ENCODE results near the gene TXNRD3. TPM values are rescaled to one million over a fixed set of nuclear protein-coding genes. Genes with fewer than 3 reads are reported as not detected.

TXNRD3 gene
- total RNA-seq, 2 donors from 2014 or later: 10.6 to 13.5 TPM

DNA sequence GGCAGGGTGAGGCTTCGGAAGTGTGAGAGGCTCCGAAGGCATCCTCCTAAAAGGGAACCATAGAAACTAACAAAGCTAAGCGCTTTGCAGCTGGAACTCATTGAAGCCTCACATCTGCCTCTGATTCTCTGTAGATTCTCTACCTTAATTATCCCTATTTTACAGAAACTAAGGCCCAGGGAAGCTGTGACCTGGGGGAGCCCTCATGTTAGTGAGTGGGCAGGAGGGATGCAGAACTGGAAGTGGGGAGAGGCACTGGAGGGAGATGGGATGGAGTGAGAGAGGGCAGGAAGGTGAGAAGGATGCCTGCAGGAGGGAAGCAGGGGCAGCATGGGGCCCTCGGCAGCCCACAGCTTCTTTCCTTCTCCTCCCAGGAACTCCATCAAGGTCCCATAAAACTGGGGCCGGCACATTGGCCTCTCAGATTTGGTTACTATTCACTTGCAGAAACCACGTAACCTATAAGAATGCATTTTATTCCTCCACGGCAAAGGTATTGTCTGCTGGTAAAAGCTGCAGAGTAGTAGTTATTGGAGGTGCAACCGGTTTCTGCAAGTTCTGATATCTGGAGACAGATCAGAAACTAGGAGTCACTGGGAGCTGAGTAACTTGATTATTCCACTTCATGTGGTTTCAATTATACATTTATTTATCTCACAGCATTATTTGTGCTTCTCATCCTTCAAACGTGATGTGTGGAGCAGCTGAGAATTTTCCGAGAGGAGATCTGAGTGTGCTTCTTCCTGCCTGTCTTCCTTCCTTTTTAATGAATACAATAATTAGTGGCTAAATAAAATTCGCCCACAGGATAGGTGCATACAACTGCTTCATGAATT lies 25.1 kb upstream of the TXNRD3 start:
- Histone ChIP-seq H3K27me3 (no peaks in the 10 kb centered on the region), H3K27ac (no peak overlapping the region), H3K36me3 (replicated peaks in 1 of 2; ENCODE audit: insufficient read depth in 1 of 2, low read depth in 2 of 2) (no peaks in the 10 kb centered on the region), H3K4me1 (no peaks in the 10 kb centered on the region), H3K9me3 (no peaks in the 10 kb centered on the region), H3K4me3 (no peak overlapping the region)
- no peak for DNase-seq
- ATAC-seq: no peak
- TF ChIP-seq, protein P1, sequence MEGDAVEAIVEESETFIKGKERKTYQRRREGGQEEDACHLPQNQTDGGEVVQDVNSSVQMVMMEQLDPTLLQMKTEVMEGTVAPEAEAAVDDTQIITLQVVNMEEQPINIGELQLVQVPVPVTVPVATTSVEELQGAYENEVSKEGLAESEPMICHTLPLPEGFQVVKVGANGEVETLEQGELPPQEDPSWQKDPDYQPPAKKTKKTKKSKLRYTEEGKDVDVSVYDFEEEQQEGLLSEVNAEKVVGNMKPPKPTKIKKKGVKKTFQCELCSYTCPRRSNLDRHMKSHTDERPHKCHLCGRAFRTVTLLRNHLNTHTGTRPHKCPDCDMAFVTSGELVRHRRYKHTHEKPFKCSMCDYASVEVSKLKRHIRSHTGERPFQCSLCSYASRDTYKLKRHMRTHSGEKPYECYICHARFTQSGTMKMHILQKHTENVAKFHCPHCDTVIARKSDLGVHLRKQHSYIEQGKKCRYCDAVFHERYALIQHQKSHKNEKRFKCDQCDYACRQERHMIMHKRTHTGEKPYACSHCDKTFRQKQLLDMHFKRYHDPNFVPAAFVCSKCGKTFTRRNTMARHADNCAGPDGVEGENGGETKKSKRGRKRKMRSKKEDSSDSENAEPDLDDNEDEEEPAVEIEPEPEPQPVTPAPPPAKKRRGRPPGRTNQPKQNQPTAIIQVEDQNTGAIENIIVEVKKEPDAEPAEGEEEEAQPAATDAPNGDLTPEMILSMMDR (IDR thresholded peaks at IDR 0.05): no peak
- TF ChIP-seq POLR2A (IDR thresholded peaks at IDR 0.05): no peak
- 73 to 75% methylated on average over 11 of the region's 11 CpGs for WGBS, 2 donors
- intact Hi-C loops (cut with DNase I): loop anchor here (10.0 kb wide), 2 partner anchors 775 to 865 kb away; no protein-coding TSS in a partner anchor

DNA sequence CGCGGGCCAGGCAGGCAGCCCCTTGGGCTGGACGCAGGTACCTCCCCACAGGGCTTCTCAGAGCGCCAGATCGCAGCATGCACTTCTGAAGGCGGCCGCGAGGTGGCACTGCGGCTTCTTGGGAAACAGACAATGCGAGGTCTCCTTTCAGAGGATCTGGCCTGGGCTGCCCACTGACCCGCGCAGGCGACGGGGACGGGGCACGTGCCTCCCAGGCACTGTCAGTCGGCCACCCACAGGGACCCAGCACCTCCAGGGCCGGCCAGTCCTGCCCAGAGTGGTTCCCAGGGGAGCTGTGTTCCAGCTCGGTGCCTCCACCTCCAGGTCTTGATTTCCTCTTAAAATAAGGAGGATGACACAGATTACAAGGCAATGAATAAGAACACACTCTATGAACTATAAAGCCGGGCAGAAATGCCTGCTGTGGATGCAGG lies 24.4 kb upstream of the TXNRD3 start:
- intact Hi-C loops (cut with DNase I): loop anchor here (10.0 kb wide), 1 partner anchor 775 kb away; no protein-coding TSS in a partner anchor
- H3K9me3 ChIP-seq: no peaks in the 10 kb centered on the region
- DNase-seq (peak; percentile 80 to 90 (median 82)), ATAC-seq (peak; percentile 83)
- 5 to 9% methylated on average over 10 to 20 of the region's 20 CpGs for whole genome bisulfite sequencing, 2 donors
- H3K27me3 ChIP-seq: no peaks in the 10 kb centered on the region
- no peak overlapping the region for H3K4me3 ChIP-seq
- no peaks in the 10 kb centered on the region for H3K36me3 ChIP-seq (replicated peaks in 1 of 2; ENCODE audit: insufficient read depth in 1 of 2, low read depth in 2 of 2)
- no peaks in the 10 kb centered on the region for H3K4me1 ChIP-seq
- no peak overlapping the region for H3K27ac ChIP-seq
- TF ChIP-seq, protein P1 (IDR thresholded peaks at IDR 0.05): peak; percentile 80 to 97 (median 87)
- TF ChIP-seq POLR2A (IDR thresholded peaks at IDR 0.05): no peak

DNA sequence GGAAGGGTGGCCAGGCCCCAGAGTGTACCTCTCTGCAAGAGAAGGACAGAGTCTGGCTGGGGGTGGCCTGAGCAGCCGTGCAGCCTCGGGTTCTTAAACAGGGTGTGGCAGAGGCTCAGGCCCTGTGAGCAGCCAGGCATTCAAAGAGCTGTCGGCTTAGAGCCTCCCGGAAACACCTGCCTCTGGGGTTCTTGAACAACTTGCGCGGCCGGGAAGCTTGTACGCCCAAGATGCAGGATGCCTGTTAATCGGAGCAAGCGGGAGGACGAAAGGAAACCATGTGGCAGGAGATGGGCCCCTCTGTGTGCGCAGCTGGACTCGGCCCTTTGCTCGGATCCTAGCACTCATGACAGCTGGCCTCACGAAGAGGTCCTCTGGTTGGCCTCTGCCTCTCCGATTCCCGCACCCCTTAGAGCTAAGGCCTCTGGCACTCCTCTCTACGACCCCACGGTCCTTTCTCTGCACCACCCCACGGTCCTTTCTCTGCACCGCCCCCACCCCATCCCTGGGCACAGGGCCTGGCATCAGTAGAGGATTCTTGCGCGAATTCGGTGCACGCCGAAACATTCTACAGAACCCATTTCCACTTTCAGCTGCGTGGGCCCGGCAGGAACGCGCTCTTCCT lies 23.9 kb upstream of the TXNRD3 start:
- TF ChIP-seq POLR2A (IDR thresholded peaks at IDR 0.05): no peak
- TF ChIP-seq, protein P1 (IDR thresholded peaks at IDR 0.05): no peak
- Histone ChIP-seq H3K4me3 (no peak overlapping the region), H3K9me3 (no peaks in the 10 kb centered on the region), H3K4me1 (no peaks in the 10 kb centered on the region), H3K27me3 (no peaks in the 10 kb centered on the region), H3K36me3 (replicated peaks in 1 of 2; ENCODE audit: insufficient read depth in 1 of 2, low read depth in 2 of 2) (no peaks in the 10 kb centered on the region), H3K27ac (no peak overlapping the region)
- ATAC-seq (no peak), DNase-seq (no peak)
- intact Hi-C loops (cut with DNase I): loop anchor here (10.0 kb wide), 1 partner anchor 776 kb away; no protein-coding TSS in a partner anchor
- WGBS, 2 donors: 20 to 21% methylated on average over 13 to 30 of the region's 30 CpGs

GRCh38 chr3:126677862-126678503 lies 23.1 kb upstream of the TXNRD3 start:
- 60 to 68% methylated on average over 13 of the region's 13 CpGs for WGBS, 2 donors
- H3K9me3 ChIP-seq: no peaks in the 10 kb centered on the region
- no peaks in the 10 kb centered on the region for H3K27me3 ChIP-seq
- TF ChIP-seq, protein P1 (IDR thresholded peaks at IDR 0.05): no peak
- TF ChIP-seq POLR2A (IDR thresholded peaks at IDR 0.05): no peak
- H3K4me1 ChIP-seq: no peaks in the 10 kb centered on the region
- DNase-seq (no peak), ATAC-seq (no peak)
- no peak overlapping the region for H3K27ac ChIP-seq
- intact Hi-C loops (cut with DNase I): loop anchor here (10.0 kb wide), 1 partner anchor 777 kb away; no protein-coding TSS in a partner anchor
- H3K4me3 ChIP-seq: no peak overlapping the region
- H3K36me3 ChIP-seq (replicated peaks in 1 of 2; ENCODE audit: insufficient read depth in 1 of 2, low read depth in 2 of 2): no peaks in the 10 kb centered on the region
